HepG2 (cell line): ENCODE measurements around the gene UMOD. TPM values are rescaled to one million over a fixed set of nuclear protein-coding genes. Genes with fewer than 3 reads are reported as not detected.

Experiments
- ATAC-seq: fragments of 200-7000 bp; cut with Tn5 transposase; 3 replicates; pipeline ENCODE4 v1.9.1; 2020; ENCODE audit warnings: mild to moderate bottlenecking, moderate library complexity
- BruUV-seq: library from RNA; stranded (reverse); fragments of 400-500 nt; replicated peaks from 2 replicates; lab custom pipeline; 2021; lab: Mats Ljungman, UMichigan
- CTCF ChIA-PET: fragments of 300-600 bp; formaldehyde crosslinking; extraction: SDS; loops from one replicate; lab custom pipeline; 2021; ENCODE audit warnings: low total read pairs, inconsistent platforms, low intra/inter-chr PET ratio; lab: Yijun Ruan, JAX
- POLR2A ChIA-PET: fragments of 350-600 bp; sonication (Branson Sonifier 250); formaldehyde crosslinking; loops from one replicate; lab custom pipeline; 2020; ENCODE audit warnings: antibody characterized with exemption, inconsistent platforms; lab: Yijun Ruan, JAX
- DNase-seq: peaks from one replicate; pipeline ENCODE4 v3.0.0-alpha.2; 2015; ENCODE audit warnings: low spot score
- FAIRE-seq: peaks from 3 replicates; lab custom pipeline; 2011; peaks lifted over from hg19 to GRCh38; lab: Jason Lieb, UNC
- H2AFZ ChIP-seq: one replicate; pipeline ENCODE4 v1.6.1; 2011; ENCODE audit warnings: low read length, inconsistent platforms
- H3K27ac ChIP-seq: fragments of 300-600 bp; 3 replicates; pipeline ENCODE4 v1.8.0; 2011; ENCODE audit warnings: mixed run types, mild to moderate bottlenecking, mixed read lengths, low read length, inconsistent platforms; ENCODE audit not compliant: insufficient read depth; ENCODE audit errors: extremely low read length
- H3K27me3 ChIP-seq, 2 experiments: fragments of 200-600 bp in 1 of 2; 2 replicates in 1 of 2; 3 replicates in 1 of 2; pipeline versions ENCODE4 v1.6.0 to v1.8.0; 2011; ENCODE audit warnings: low read length in 2 of 2, mild to moderate bottlenecking in 2 of 2, moderate library complexity in 2 of 2, inconsistent platforms in 1 of 2; ENCODE audit not compliant: insufficient read depth in 2 of 2, control insufficient read depth in 1 of 2
- H3K36me3 ChIP-seq, 2 experiments: fragments of 200-600 bp in 1 of 2; replicated peaks in 1 of 2; 2 replicates in 1 of 2; 3 replicates in 1 of 2; pipeline versions ENCODE4 v1.5.1 to v1.8.0; 2011; ENCODE audit warnings: low read length in 2 of 2, inconsistent platforms in 1 of 2; ENCODE audit not compliant: insufficient read depth in 2 of 2, control insufficient read depth in 1 of 2
- H3K4me1 ChIP-seq: 2 replicates; pipeline ENCODE4 v1.5.1; 2012; ENCODE audit warnings: low read length, inconsistent platforms; ENCODE audit not compliant: insufficient read depth
- H3K4me2 ChIP-seq: 2 replicates; pipeline ENCODE4 v1.6.0; 2011; ENCODE audit warnings: low read depth, low read length, inconsistent platforms
- H3K4me3 ChIP-seq, 3 experiments: fragments of 200-600 bp in 1 of 3; sonication (generic), shearing (Covaris generic) in 1 of 3; replicated peaks in 1 of 3; 2 replicates each; pipeline ENCODE4 v1.5.1; 2011 to 2016; ENCODE audit warnings: low read length in 3 of 3, inconsistent platforms in 2 of 3, low read depth in 2 of 3, mild to moderate bottlenecking in 2 of 3, control low read depth in 1 of 3, mixed read lengths in 1 of 3; ENCODE audit not compliant: insufficient read depth in 1 of 3
- H3K79me2 ChIP-seq: one replicate; pipeline ENCODE4 v1.6.1; 2011; ENCODE audit warnings: low read length, inconsistent platforms; ENCODE audit not compliant: insufficient read depth
- H3K9ac ChIP-seq: 2 replicates; pipeline ENCODE4 v1.6.0; 2011; ENCODE audit warnings: mild to moderate bottlenecking, low read depth, low read length, inconsistent platforms; ENCODE audit not compliant: insufficient read depth
- H3K9me3 ChIP-seq: 2 replicates; pipeline ENCODE4 v1.5.1; 2012; ENCODE audit warnings: mild to moderate bottlenecking, low read length
- H4K20me1 ChIP-seq: 2 replicates; pipeline ENCODE4 v1.6.0; 2011; ENCODE audit warnings: inconsistent platforms, mild to moderate bottlenecking, low read length, moderate library complexity; ENCODE audit not compliant: insufficient read depth
- E2F2 ChIP-seq: sonication (generic); formaldehyde crosslinking; IDR thresholded peaks from 2 replicates; pipeline ENCODE4 v1.4.0; 2020; ENCODE audit warnings: missing genetic modification reagents, borderline replicate concordance
- NCOA5 ChIP-seq: sonication (generic); formaldehyde crosslinking; IDR thresholded peaks from 2 replicates; pipeline ENCODE4 v1.4.0; 2020; ENCODE audit warnings: missing genetic modification reagents
- NFYB ChIP-seq: sonication (generic); formaldehyde crosslinking; IDR thresholded peaks from 2 replicates; pipeline ENCODE4 v1.4.0; 2020; ENCODE audit warnings: missing genetic modification reagents
- RAD21 ChIP-seq: fragments of 450-650 bp; formaldehyde crosslinking; IDR thresholded peaks from 2 replicates; pipeline ENCODE4 v1.5.0; 2020; ENCODE audit warnings: mild to moderate bottlenecking
- TERF1 ChIP-seq: sonication (generic); formaldehyde crosslinking; IDR thresholded peaks from 2 replicates; pipeline ENCODE4 v1.8.0; 2022; ENCODE audit warnings: mild to moderate bottlenecking, missing genetic modification reagents, moderate library complexity
- ZBTB33 ChIP-seq: sonication (generic); formaldehyde crosslinking; IDR thresholded peaks from 2 replicates; pipeline ENCODE4 v1.4.0; 2020; ENCODE audit warnings: missing genetic modification reagents
- ZBTB46 ChIP-seq: sonication (generic); formaldehyde crosslinking; IDR thresholded peaks from 2 replicates; pipeline ENCODE4 v1.4.0; 2020; ENCODE audit warnings: mild to moderate bottlenecking, missing genetic modification reagents, borderline replicate concordance
- ZNF121 ChIP-seq: sonication (generic); formaldehyde crosslinking; IDR thresholded peaks from 2 replicates; pipeline ENCODE4 v1.5.0; 2020; ENCODE audit warnings: mild to moderate bottlenecking, missing genetic modification reagents
- ZNF646 ChIP-seq: sonication (generic); formaldehyde crosslinking; IDR thresholded peaks from 2 replicates; pipeline ENCODE4 v1.9.0; 2021; ENCODE audit warnings: mild to moderate bottlenecking, missing genetic modification reagents
- ZNF776 ChIP-seq: sonication (generic); formaldehyde crosslinking; IDR thresholded peaks from 2 replicates; pipeline ENCODE4 v1.4.0; 2020; ENCODE audit warnings: mild to moderate bottlenecking, missing genetic modification reagents
- WGBS: methylation state at CpG from one replicate; pipeline ENCODE4 v1.1.6; 2017; ENCODE audit warnings: low lambda C conversion rate; 5-methylcytosine and 5-hydroxymethylcytosine counted together
- in situ Hi-C: cut with HindIII; loops from 2 replicates; pipeline ENCODE4 v1.10.0; 2017; ENCODE audit warnings: low pct_unique_long_range_greater_than_20kb; ENCODE audit not compliant: extremely low pct_ligation_motif_present
- intact Hi-C: fragments of 100-400 bp; cut with micrococcal nuclease; formaldehyde crosslinking; loops from one replicate; pipeline ENCODE4 v1.10.0; 2022; ENCODE audit not compliant: unreplicated experiment
- polyA plus RNA-seq, 8 experiments: library from polyadenylated mRNA; depleted of rRNA in 3 of 8; stranded (reverse) in 7 of 8; unstranded in 1 of 8; fragments of >200 nt; fragmentation: Illumina TruSeq in 4 of 8; extraction: Trizol in 4 of 8; gene quantifications; 2 replicates each; pipeline versions ENCODE4 v1.2.1 to v1.2.3, GENCODE V29; 2011 to 2016; ENCODE audit warnings: low read depth in 4 of 8, missing spikeins in 1 of 8, mixed read lengths in 1 of 8; ENCODE audit not compliant: insufficient read depth in 1 of 8
- total RNA-seq, 5 experiments: library from RNA; depleted of rRNA; stranded (reverse); fragments of >200 nt; fragmentation: Illumina TruSeq; extraction: Trizol; gene quantifications; 2 replicates each; pipeline ENCODE4 v1.2.3, GENCODE V29; 2016; ENCODE audit warnings: low read depth in 1 of 5

The UMOD gene
- total and polyA plus RNA-seq, 2 of the 13 experiments (the other 11 are each of a cell fraction or from before 2014, with no cell fraction given): not detected

GRCh38 chr16:20364051-20364450 is 11.5 kb upstream of the UMOD start (continued):
- TF ChIP-seq ZBTB46 (CRISPR knock-in tag) (no peak), TERF1 (no peak), ZNF121 (CRISPR knock-in tag) (no peak)

GRCh38 chr16:20363191-20363590 is 10.7 kb upstream of the UMOD start:
- H4K20me1 ChIP-seq: no peaks in the 10 kb centered on the region
- 16% methylated on average over 2 of the region's 2 CpGs for WGBS
- H3K4me2 ChIP-seq: no peak overlapping the region
- H3K27me3 ChIP-seq: peaks cover 1 to 30% of the 10 kb centered on the region in 2 experiments; a peak in 3 of 5 replicates
- DNase-seq: no peak
- in situ Hi-C loops: no loop called here
- no peak for FAIRE-seq
- no peak overlapping the region for H2AFZ ChIP-seq
- no peaks in the 10 kb centered on the region for H3K79me2 ChIP-seq
- no peak for ATAC-seq
- H3K4me3 ChIP-seq: no peak overlapping the region
- POLR2A ChIA-PET: no interaction called here
- H3K36me3 ChIP-seq: no peaks in the 10 kb centered on the region
- CTCF ChIA-PET: interaction anchor here (1.1 kb wide), 1 partner anchor 20 kb away, joined by 4 read pairs; no protein-coding TSS in a partner anchor
- BruUV-seq: no TSS peak
- no peak overlapping the region for H3K27ac ChIP-seq
- H3K9me3 ChIP-seq: no peaks in the 10 kb centered on the region
- intact Hi-C loops: no loop called here
- no peaks in the 10 kb centered on the region for H3K4me1 ChIP-seq
- H3K9ac ChIP-seq: no peak overlapping the region
- TF ChIP-seq NFYB (CRISPR knock-in tag) (no peak), RAD21 (CRISPR knock-in tag) (no peak), NCOA5 (CRISPR knock-in tag) (no peak), ZNF776 (CRISPR knock-in tag) (no peak), ZBTB33 (no peak), ZNF646 (CRISPR knock-in tag) (no peak), E2F2 (no peak)
